ENCODE measurements around the gene STAG1.
"Not testable (repeated sequence)": the region's sequence is repeated elsewhere in the genome, so short reads cannot be mapped to it uniquely, and the experiment has no call there.

STAG1 gene

GRCh38 chr3:136752172-136752421 is at the start of gene STAG1:
Gene STAG1 (minus strand): TSS chr3:136752378. CDS start chr3:136630898, 121,480 bp downstream.
- no peak for DNase-seq

GRCh38 chr3:136801146-136801545 is 49.0 kb upstream of the STAG1 start:
- DNase-seq: not testable (repeated sequence)

GRCh38 chr3:136792556-136793330 is 40.6 kb upstream of the STAG1 start:
- DNase-seq: no peak

- no peak for DNase-seq
Observed at GRCh38 chr3:136790786-136791185, 38.6 kb upstream of the STAG1 start.

GRCh38 chr3:136789976-136790375 is 37.8 kb upstream of the STAG1 start:
- DNase-seq: no peak

- no peak for DNase-seq
Observed at GRCh38 chr3:136788154-136788553, 36.0 kb upstream of the STAG1 start.

- peak in 1 of 2 experiments; percentile 20 for DNase-seq
Observed at GRCh38 chr3:136787349-136787748, 35.2 kb upstream of the STAG1 start.

GRCh38 chr3:136783708-136784191 is 31.6 kb upstream of the STAG1 start:
- no peak for DNase-seq

GRCh38 chr3:136780741-136781140 is 28.6 kb upstream of the STAG1 start:
- no peak for DNase-seq

- DNase-seq: no peak
Observed at GRCh38 chr3:136778865-136779264, 26.7 kb upstream of the STAG1 start.

- DNase-seq: no peak
Observed at GRCh38 chr3:136772709-136773108, 20.5 kb upstream of the STAG1 start.

- DNase-seq: not testable (repeated sequence)
Observed at GRCh38 chr3:136758160-136759102, 6.3 kb upstream of the STAG1 start.

- DNase-seq: no peak
Observed at GRCh38 chr3:136755192-136755591, 3.0 kb upstream of the STAG1 start.

GRCh38 chr3:136753326-136753939 is 1.3 kb upstream of the STAG1 start:
- DNase-seq: peak; percentile 13 to 21

- peak; percentile 99 for DNase-seq
Observed at GRCh38 chr3:136752422-136753325, 496 bp upstream of the STAG1 start.

- peak; percentile 67 to 72 for DNase-seq
Observed at GRCh38 chr3:136751316-136752171, 634 bp downstream of the STAG1 start.

- no peak for DNase-seq
Observed at GRCh38 chr3:136750897-136751315, 1.3 kb downstream of the STAG1 start.

- DNase-seq: no peak
Observed at GRCh38 chr3:136750209-136750896, 1.8 kb downstream of the STAG1 start.

- DNase-seq: not testable (repeated sequence)
Observed at GRCh38 chr3:136749602-136750001, 2.6 kb downstream of the STAG1 start.

- no peak for DNase-seq
Observed at GRCh38 chr3:136749091-136749490, 3.1 kb downstream of the STAG1 start.

GRCh38 chr3:136745916-136746315 is 6.3 kb downstream of the STAG1 start:
- no peak for DNase-seq

Data from activated CD4-positive, alpha-beta T cell treated with anti-CD3 and anti-CD28 coated beads, Interleukin-2, amount 50 U/mL, for 48 hours (primary cell).